GM19239 (cell line): ENCODE results near the gene AP2B1.
"Not testable (repeated sequence)": the region's sequence is repeated elsewhere in the genome, so short reads cannot be mapped to it uniquely, and the experiment has no call there.

Source experiments
- DNase-seq: peaks from one replicate; pipeline ENCODE4 v3.0.0; 2011; ENCODE audit warnings: low spot score; ENCODE audit not compliant: insufficient read length
- FAIRE-seq: peaks from 2 replicates; lab custom pipeline; 2011; peaks lifted over from hg19 to GRCh38; lab: Jason Lieb, UNC

AP2B1 gene

DNA sequence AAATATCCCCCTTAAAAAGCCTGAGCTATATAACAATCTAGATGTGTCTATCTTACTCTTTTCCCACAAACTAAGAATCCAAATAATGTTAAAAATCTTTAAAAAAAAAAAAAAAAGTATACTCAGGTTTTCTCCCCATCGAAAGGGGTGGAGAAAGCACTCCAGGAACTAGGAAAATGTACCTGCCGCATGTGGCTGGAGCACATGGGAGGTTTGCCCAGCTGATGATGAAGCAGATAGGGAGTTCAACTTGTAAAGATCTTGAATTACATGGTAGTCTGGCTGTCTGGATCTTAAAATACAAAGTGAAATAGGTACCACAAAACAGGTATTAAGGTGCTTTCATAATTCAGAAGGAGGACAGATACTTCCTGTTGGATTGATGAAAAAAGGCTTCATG, 17.7 kb upstream of the AP2B1 start:
- FAIRE-seq = no peak
- no peak for DNase-seq

- FAIRE-seq (no peak), DNase-seq (no peak)
Measured at GRCh38 chr17:35575759-35576158, 11.4 kb upstream of the AP2B1 start.

DNA sequence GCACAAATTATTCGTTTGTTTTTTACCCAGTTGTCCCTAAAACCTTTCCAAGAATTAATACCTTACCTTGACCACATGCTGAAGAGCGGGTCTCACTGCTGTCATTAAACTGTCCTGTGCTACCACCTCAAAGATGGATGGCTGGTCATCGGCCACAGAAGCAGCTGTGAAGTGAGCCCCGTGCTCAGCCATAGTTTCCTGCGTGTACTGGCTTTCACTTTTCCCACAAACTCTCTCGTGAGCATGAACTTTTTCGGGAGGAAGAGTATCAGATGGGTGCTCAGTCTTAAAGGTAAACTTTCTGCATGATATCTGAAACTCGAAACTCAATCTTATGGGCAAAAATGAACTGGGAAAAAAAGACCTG, 9.3 kb upstream of the AP2B1 start:
- FAIRE-seq (no peak), DNase-seq (no peak)

DNA sequence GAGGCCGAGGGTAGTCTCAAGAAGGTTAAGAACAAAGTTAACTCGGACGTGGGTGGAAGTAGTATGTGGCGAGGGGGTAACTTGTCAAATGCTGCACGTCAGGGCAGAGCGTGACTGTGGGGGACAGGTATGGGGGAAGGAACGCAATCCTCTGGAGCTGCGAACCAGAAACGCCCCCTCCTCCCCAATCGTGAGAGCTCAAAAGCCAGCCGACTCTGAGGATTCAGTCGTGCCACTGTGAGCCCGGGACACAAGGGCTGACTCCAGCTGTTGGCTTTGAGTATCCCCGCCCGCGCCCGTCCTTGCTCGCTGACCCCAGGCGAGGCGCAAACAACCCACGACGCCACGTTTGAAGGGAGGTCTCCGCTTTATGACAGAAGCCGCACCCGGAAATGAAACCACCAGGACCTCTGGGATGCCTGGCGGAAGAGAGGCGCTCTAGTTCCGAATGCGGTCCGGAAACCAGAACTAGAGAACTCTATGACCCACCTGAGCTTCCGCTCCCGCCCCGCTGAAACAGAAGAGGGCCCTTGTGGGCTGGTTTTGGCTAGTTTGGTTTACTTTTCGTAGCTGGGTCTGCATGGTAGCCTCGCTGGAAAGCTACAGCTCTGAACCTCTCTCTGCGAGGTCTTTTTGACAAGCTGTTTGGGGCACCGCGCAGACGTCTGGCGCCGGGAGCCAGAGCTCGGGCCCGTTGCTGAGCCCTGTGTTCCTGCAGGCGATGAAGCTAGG, 8.8 kb upstream of the AP2B1 start, which contains the start of gene PEX12:
Gene PEX12 (minus strand): TSS at position 375 of the 732 bp plus-strand sequence. CDS start 550 bp downstream, outside the sequence.
- DNase-seq (peak; percentile 62), FAIRE-seq (peak; percentile 99)

DNA sequence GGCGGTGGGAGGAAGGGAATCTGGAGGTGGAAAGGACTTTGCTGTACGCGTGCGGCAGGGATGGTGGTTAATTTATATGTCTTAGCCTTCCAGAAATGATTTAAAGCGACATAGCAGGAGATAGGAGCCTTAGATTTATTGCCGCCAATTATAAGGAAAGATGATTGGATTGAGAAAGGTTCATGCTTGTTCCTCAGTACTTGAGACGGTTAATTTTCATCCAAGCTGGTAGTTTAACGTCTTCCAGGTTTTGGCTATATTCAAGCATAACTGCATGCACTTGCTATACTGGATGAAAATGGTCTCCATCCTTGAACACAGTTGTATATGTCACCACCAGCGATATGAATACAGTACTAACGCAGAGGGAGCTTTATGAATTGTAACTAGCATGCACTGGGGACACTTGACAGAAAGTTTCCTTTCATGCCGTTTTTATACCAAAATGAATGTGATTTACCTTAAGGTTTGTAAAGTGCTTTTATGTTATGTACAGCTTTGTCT, 8.1 kb upstream of the AP2B1 start:
- FAIRE-seq (peak; percentile 73), DNase-seq (no peak)

- no peak for FAIRE-seq
- no peak for DNase-seq
Measured at GRCh38 chr17:35584061-35584460, 3.1 kb upstream of the AP2B1 start.

- FAIRE-seq (peak; percentile 60), DNase-seq (no peak)
Measured at GRCh38 chr17:35586569-35587073, 501 bp upstream of the AP2B1 start.

GRCh38 chr17:35588196-35588920, 1.2 kb downstream of the AP2B1 start:
- DNase-seq (no peak), FAIRE-seq (peak; percentile 55)

GRCh38 chr17:35596072-35596471, 8.9 kb downstream of the AP2B1 start:
- FAIRE-seq (no peak), DNase-seq (no peak)

DNA sequence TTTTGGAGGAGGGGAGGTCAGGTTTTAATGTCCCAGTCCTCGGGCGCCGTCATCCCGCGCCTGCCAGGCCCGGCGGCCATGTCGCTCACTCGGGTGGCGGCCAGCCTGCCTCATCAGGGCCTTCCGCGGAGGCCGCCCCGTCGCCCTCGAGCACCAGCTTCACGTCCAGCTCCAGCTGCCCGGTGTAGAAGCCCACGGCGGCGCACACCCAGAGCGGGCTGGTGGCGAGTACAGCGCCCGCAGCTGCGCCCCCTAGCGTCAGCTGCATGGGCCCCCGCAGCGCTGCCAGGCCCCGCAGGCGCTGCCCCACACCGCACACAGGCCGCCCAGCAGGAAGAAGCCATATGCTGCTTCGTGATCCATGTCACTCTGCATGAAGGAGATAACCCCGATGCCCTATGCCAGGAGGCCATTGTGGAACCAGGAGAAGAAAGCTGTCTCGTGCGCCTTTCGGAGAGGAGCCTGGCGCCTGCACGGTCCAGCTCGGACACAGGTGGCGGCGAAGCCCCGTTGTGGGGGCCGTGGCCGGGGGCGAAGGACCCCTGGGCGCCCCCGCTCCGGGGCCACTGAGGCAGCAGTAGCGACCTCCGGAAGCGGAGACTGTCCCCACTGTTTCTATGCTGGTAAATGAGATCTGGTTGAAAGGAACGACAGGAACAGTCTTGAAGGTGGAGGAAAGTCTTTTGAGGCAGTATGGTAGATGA, 9.6 kb downstream of the AP2B1 start:
- FAIRE-seq (no peak), DNase-seq (no peak)

DNA sequence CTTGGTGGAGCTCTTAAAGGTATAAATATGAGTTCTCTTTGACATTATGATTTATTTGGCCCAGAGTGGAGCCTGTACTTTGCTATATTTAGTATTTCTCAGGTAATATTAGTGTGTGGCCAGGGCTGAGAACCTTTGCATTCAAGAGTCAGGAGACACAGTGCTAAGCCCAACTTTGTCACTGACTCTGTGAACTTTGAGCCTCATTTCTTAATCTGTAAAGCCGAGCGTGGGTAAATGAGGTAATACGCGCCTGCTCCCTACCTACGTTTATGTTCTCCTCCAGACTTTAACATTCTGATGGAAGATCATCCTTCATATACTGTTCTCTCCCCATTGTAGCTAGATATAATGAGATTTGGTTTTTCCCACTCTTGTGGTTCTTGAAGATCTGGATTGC, 10.5 kb downstream of the AP2B1 start:
- DNase-seq (no peak), FAIRE-seq (no peak)

DNA sequence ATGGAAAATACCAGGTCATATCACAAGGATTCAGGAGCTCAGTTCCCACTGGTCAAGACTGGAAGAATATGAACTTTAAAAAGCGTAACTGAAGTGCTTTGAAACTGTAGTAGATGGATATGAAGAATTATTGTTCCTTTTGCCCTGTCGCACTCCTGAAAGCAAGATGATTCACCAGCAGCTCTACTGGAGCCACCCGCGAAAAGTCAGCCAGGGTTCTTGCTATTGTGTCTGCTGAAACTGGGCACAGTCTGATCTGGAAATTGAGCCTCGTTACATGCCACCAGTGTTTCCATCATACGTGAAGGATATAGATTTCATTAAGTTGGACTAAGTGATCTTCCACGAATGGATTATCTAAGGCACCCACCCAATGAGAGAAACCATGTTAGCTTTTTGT, 16.6 kb downstream of the AP2B1 start:
- FAIRE-seq (no peak), DNase-seq (no peak)

DNA sequence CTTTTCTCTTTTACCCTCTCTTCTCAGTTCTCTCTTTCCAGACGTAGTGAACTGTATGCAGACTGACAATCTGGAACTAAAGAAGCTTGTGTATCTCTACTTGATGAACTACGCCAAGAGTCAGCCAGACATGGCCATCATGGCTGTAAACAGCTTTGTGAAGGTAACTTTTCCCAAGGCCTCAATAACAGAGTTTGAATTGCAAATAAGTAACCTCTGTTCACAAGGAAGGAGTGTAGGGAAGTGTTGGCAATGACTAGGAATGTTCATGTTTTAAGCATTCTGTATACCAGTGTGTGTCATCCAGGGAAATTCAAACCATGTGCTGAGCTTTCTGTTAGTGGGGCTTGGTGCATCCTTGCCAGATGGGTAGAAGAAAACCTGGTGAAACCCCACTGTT, 18.6 kb downstream of the AP2B1 start:
- FAIRE-seq = peak; percentile 4
- no peak for DNase-seq

- no peak for FAIRE-seq
- DNase-seq = no peak
Measured at GRCh38 chr17:35607239-35607847, 20.2 kb downstream of the AP2B1 start.

DNA sequence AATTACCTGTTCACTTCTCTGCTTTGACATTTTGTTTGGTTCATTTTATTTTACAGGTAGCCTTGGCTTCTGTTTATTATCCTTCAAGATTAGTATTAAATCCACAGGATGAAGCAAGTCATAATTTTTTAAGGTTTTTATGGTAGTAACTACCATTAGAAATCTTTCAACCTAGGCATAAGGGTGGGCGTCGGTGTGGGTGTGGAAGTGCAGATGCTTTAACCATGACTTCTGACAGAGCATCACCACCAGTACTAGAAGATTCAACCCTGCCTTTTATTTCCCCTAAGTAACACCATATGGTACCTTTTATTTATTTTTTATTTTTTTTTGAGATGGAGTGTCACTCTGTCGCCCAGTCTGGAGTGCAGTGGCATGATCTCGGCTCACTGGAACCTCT, 22.7 kb downstream of the AP2B1 start:
- DNase-seq (no peak), FAIRE-seq (no peak)

GRCh38 chr17:35610746-35611145, 23.6 kb downstream of the AP2B1 start:
- FAIRE-seq = not testable (repeated sequence)

GRCh38 chr17:35612924-35613521, 25.9 kb downstream of the AP2B1 start:
- no peak for DNase-seq
- FAIRE-seq = peak; percentile 76

More at GRCh38 chr17:35610746-35611145, 23.6 kb downstream of the AP2B1 start:
- not testable (repeated sequence) for DNase-seq

DNA sequence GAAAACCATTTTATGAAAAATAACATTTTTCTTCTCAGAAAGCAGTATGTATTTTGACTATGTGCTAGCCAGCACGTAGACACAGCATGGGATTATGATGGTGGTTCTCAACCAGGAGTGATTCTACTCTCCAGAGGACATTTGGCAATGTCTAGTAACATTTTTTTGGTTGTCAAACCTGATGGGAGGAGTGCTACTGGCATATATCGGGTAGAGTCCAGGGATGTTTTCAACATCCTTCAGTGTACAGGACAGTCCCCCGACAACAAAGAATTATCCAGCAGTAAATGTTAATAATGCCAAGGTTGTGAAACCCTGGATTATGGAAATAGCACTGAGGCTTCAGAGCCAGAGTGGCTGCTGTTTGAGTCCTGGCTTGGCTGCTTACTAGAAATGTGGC, 27.7 kb downstream of the AP2B1 start:
- DNase-seq (no peak), FAIRE-seq (no peak)

GRCh38 chr17:35616536-35616935, 29.4 kb downstream of the AP2B1 start:
- DNase-seq (no peak), FAIRE-seq (no peak)

GRCh38 chr17:35617505-35617904, 30.4 kb downstream of the AP2B1 start:
- FAIRE-seq (no peak), DNase-seq (no peak)
